Stimulated activated CD4-positive, alpha-beta T cell treated with anti-CD3 and anti-CD28 coated beads, Interleukin-15, amount 100 ng/mL, for 48 hours (primary cell): ENCODE measurements around the gene CPM.

Source experiments
- DNase-seq, 2 donors: peaks; one replicate each; pipeline ENCODE4 v3.0.0-alpha.2; 2020; ENCODE audit warnings: low read depth in 2 of 2

The CPM gene

DNA sequence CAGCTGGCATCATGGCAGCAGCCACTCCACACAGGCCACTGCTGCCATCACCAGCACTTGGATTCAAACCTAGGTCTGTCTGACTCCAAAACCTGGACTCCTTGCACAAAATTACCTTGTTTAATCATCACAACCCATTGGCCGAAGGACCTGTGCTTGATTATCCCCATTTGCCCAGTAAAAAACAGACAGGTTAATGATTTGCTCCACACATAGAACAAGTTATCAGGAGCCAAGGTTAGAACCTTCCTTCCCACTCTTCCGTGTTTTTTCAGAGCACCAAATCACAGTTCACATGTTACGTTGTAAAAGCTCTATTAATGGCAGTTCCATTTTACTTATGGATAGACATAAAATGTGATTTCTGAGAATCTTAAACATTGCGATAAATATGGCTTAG, 23.5 kb upstream of the CPM start:
- no peak for DNase-seq

DNA sequence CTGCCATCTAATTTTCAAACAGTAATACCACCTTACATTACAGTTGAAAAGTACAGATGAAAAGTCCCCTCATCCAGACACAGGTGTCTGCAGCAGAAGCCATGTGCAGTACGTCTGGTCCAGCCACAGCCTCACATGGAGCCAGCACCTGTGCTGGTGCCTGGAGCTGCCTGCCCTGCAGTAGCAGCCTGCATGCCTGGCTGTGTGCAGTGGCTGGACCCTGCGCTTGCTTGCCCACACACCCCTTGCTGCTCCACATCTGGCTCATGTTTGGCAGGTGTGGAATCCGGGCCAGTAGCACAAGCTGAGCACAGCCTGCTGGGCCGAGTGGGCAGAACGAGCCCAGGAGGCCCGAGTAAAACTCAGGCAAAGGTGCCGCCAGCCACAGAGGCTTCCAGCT, 21.8 kb upstream of the CPM start:
- no peak for DNase-seq

DNA sequence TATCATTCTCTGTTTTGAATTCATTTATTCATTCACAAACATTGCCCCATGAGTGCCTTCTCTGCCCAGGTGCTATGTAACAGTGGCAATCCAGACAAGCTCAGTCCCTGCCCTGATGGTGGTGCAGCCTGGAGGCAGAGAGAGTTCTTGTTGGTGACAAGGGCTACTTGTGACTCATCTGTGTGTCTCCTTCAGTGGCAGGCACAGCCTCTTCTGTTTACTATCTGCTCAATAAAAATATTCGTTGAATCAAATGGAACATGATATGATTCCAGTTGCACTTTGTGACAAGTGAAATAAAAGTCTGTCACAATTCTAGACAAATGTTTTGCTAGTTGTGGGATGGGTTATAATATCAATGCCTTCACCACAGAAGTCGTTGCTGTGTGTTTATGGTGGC, 20.6 kb upstream of the CPM start:
- no peak for DNase-seq

DNA sequence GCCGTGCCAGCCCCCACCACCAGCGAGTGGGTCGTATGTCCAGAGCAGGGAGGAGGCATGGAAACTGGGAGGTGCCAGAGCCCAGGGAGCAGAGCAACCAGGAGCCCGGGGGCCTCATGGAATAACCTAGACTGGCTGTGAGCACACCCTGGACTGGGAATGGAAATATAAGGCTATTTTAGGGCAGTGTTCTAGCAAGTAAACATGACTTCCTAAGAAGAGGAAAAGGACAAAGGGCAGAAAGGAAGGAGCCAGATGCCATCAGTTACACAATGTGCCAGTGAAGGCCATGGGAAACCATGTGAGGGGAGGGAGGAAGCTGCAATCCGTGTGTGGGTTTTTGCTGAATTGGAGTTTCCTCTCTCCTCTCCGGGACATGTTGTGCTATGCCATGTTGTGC, 18.7 kb upstream of the CPM start:
- DNase-seq = no peak

DNA sequence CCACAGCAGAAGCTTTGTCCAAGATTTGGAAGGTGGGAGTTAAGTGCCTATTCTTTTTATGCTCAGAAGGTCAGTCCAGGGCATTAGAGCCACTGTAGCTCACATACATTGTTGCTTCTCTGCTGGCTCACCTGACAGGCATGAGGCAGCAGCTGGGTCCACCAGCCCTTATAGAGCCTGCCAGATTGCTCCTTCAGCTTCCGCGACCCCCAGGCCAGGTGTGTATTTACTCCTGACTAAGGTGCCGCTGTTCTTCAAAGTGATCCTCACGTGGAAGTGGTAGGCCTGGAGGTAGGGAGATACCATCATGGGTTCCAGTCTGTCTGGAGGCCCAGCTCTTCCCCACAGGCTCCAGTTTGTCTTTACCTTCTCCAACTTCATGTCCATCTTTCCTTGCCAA, 17.5 kb upstream of the CPM start:
- no peak for DNase-seq

DNA sequence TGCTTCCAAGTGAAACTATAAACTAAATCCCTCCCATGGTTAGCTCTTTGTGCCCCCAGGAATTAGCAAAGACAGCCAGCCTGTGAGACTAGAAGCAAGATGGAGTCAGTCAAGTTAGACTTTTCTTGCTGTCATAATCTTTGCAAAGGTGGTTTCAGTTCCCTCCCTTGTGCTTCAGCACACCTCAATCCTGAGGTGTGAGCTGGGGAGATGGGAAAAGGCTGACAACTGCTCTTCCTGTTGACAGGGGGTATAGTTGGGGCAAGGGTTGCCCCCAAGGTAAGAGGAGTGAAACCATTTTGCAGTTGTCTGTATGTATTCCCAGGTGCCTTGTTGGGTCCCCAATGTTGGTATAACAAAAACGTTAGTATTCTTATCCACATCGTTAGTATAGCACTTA, 12.3 kb upstream of the CPM start:
- no peak for DNase-seq

DNA sequence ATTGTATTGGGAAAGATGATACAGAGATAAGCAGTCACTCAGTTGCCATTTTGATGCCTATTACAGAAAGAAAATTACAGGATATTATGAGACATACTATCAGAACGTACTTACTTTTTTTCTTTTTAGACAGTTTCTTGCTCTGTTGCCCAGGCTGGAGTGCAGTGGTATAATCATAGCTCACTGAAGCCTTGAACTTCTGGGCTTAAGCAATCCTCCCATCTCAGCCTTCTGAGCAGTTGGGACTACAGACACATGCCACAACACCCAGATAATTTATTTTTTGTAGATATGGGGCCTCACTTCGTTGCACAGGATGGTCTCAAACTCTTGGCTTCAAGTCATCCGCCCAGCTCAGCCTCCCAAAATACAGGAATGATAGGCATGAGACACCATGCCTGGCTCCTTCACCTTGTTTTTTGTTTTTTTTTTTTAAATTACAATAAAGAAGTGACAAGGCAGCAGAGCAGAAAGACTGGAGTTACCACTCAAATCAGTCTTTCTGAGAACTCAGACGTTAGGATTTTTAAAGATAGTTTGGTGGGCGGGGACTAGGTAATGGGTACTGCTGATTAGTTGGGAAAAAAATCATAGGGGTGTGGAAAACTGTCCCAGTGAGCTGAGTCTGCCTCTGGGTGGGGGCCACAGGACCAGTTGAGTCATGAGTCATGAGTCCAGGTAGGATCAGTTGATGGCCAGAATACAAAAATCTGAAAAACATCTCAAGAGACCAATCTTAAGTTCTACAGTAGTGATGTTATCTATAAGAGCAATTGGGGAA, 11.5 kb upstream of the CPM start:
- no peak for DNase-seq

DNA sequence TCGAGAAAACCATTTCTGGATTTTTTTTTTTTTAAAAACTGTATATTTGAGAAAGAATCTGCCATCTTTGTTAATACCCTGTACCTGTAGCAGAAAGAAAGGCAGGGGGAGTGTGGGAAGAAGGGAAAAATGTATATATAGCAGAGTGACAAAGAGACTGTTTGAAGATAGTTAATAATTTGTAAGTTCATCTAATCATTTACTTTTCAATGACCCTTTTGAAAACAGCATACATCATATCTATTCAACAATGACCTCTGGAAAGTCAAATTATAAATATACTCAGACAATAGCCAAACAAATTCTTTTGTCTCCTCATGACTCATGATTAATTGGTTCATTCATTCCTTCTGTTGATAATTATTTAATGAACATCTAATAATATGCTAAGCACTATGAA, 10.9 kb upstream of the CPM start:
- no peak for DNase-seq

DNA sequence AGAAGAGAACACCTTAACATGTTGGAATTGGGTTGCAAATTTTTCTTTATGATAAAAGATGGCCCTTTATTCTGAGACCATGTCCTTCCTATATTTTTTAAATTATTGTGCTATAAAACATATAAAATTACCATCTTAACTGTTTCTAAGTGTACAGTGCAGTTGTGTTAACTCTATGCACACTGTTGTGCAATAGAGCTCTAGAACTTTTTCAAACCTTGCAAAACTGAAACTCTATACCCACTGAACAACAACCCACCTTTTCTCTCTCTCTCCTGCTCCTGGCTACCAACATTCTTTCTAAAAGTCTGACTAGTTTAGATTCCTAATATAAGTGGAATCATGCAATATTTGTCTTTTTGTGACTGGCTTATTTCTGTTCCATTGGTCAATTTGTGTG, 7.8 kb upstream of the CPM start:
- no peak for DNase-seq

DNA sequence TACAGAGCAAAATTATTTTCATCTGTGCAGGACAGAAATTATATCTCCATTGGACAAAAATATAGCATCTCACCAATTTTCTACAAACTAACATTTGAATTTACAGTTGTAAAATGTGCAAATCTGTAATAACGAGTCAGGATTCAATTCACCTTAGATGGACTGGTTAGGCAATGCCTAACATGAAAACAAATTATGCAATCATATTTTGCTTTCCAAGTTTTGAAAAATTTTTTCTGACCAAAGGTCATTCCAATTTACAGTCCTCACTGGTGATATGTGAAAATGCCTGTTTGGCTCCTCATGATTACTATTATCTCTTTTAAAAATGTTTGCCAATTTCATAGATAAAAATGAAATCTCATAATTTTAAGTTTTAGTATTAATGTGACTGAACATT, 6.5 kb upstream of the CPM start:
- no peak for DNase-seq

DNA sequence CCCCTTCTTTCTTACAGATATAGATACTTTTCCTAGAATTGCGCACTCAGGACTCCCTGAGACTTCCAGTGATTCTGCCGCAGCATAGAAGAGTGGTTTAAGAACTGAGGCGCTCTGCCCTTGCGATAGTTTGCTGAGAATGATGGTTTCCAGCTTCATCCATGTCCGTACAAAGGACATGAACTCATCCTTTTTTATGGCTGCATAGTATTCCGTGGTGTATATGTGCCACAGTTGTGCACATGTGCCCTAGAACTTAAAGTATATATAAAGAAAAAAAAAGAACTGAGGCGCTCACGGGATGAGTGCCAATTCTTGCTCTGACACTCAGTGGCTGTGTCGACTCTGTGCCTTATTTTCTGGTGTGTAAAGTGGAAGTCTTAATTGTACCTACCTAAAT, 1.4 kb upstream of the CPM start:
- DNase-seq = no peak

DNA sequence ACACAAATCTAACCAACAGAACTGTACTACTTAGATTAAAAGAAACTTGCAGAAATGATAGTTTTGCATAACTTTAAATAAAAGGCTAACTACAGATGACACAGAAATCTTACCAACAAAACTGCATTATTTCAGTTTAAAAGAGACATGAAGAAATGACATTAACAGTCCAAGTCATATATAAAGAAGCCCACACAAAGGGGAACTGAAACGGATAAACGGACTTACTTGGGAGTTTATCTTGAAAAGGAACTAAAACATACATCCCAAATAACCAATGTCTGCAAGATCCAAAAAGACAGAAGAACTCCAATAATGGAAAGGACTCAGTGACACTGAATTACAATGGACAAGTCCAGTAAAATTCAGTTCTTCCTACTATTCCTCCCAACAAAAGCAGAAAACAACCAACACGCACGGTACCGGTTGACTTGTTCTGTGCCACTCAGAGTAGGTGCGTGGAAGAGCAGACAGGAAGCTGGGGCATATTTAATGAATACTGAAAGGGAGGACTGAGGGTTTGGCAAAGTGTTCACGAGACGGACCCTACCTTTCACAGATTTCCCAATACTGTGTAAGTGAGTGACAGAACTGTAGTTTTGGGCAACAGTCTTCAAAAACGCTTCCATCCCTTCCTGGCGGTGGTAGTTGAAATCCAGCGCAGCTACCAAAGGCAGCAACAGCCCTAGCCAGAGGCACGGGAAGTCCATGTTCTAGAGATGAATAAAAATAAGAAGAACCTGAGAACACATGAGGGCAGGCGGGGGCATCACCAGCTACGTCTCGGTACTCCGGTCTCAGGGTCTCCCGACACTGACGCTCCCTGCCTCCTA, 627 bp downstream of the CPM start:
- peak in 1 of 2 donors; percentile 2 for DNase-seq

DNA sequence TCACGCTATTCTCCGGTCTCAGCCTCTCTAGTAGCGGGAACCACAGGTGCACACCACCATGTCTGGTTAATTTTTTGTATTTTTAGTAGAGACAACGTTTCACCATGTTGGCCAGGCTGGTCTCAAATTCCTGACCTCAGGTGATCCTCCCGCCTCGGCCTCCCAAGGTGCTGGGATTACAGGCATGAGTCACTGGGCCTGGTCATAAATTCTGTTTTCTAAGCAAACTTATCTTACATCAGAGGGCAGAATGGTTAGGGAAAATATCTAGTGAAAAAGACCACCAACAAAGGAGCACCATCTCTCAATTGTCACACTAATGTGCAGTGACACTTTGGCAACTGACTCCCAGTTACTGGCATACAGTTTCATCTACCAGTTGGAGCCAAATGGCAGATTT, 2.8 kb downstream of the CPM start:
- DNase-seq = no peak

DNA sequence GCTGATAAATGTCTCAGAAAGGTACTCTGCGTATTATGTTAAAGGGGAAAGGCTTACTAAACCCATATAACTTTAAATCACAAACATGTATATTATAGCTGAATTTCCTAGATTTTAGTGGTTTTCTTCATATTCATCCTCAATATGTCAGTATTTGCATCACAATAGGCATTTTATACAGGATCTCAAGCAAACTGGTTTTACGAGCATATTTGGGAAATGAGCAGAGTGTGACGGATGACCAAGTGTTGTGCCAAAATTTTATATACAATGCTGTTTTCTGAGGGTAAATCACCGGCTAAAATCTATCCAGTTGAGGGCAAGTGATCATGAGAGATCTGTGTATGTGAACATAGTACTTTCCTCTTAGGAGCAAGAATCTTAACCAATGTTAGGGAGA, 8.4 kb downstream of the CPM start:
- no peak for DNase-seq

DNA sequence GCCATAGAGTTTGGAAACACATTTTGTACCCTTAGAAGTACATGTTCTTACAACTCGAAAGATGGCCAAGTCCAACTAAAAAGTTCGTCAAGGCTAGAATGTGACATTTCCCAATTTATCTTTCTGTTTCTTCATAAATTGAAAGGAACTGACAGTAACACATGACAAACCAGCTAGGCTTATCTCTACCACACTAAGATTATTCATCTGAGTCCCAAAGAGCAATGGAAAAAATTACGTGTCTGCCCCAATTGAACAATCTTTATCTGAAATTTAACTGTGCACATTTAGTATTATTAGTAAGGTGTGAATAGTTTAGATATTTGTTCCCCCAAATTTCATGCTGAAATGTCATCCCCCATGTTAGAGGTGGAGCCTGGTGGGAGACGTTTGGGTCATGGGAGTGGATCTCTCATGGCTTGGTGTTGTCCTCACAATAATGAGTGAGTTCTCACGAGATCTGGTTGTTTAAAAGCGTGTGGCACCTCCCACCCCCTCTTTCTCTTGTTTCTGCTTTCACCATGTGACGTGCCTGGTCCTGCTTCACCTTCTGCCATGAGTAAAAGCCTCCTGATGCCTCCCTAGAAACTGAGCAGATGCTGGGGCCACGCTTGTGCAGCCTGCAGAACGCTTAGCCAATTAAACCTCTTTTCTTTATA, 13.3 kb downstream of the CPM start:
- DNase-seq = peak; percentile 35 to 53

DNA sequence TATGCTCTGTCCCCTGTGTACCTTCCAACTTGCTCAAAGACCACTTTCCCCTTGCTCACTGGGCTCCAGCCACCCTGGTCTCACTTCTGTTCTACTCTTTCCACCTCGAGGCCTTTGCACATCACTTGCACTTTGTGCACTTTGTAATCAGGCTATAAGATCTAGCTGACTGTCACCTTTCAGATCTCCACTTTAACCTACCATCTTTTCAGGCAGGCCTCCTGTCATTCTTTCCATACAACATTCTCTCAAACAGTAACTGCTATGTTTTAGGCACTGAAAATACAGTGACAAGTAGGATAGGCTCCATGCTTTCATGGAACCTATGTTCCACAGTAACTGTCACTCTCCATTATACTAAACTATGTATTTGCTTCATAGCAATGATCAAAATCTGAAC, 14.0 kb downstream of the CPM start:
- no peak for DNase-seq

DNA sequence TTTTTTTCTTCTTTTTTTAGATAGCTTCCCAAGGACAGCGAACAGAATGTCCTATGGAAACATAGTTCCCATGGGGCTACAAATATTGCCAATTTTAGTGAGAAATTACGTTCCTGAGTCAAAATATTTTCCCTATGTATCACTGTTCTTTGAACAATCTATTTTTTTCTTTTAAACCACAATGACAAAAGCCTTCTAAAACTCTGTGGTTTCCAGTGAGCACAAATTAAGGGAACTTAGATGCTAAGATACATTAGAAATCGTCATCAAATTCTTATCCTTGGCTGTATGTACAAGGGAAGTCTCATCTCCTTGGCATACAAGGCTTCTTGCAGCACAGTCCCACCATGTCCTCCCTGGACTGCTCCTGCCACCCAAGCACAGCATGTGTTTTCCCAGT, 17.9 kb downstream of the CPM start:
- DNase-seq = no peak

DNA sequence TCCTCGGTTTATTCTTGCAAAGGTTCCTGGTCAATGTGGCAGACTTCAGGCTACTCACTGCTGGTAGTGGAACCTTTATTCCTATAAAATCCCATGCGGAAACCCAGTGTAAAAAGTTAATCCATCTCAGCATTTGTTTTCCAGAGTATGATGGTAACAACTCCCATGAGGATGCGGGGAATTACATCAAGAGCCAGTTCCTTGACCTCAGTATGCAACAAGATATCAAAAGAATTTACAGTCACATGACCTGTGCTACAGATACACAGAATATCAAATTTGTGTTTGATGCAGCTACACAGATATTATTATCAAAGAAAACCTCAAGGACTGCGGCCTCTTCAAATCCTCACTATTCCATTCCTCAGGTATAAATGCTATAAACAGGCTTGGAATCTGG, 19.3 kb downstream of the CPM start:
- DNase-seq = no peak

DNA sequence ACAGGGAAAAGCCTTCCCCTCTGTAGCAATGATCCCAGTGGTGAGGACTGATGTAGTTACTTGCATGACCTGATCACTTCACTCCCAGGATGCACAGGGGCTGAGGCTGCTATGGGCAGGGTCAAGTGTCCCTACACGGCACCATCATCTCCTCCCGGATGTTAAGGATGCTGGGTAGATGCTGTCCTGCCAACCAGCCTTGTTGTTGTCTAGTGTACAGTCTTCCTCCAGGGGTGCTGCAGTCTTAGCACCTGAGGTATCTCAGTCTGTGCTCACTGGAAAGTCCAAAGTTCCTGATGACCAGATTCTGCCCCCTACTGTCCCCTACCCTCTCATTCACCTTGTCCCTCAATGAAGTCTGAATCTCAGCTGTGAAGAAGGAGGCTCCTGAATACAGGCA, 20.1 kb downstream of the CPM start:
- no peak for DNase-seq

DNA sequence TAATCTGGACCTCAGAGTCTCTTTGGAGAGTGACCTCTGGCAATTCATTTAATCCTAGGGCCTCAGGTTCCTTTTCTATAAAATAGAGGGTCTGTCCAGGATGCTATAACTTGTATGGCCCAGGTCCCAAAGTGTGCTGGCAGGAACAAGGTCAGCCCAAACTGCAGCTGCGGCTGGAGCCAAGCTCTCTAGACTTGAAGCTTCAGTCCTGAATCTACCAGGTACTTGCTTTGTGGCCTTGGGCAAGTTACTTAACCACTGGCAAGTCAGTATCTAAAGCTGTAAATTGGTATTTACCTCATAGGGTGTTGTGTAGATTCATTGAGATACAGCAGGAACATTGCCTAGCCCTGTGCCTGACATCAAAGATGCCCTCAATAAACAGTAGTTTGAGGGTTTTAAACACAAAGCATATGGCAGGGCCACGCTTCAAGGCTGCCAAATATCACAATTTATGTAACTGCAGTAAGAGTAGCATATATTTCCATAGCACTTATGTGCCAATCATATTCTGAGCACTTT, 21.7 kb downstream of the CPM start:
- DNase-seq = no peak

DNA sequence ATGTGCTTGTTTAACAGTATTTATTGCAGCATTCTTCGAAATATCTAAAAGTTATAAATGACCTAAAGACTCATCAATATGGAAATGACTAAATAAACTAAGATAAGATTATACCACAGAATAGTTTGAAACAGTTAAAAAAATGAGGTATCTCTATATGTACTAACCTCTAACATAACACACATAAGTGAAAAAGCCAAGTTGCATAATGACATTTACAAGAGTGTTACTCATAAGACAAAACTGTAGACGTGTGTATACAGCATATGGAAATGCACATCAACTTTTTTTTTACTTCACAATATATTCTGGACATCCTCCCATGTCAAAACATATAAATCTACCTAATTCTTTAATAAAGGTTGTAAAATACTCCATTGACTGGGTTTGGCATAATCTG, 22.8 kb downstream of the CPM start:
- DNase-seq = no peak

DNA sequence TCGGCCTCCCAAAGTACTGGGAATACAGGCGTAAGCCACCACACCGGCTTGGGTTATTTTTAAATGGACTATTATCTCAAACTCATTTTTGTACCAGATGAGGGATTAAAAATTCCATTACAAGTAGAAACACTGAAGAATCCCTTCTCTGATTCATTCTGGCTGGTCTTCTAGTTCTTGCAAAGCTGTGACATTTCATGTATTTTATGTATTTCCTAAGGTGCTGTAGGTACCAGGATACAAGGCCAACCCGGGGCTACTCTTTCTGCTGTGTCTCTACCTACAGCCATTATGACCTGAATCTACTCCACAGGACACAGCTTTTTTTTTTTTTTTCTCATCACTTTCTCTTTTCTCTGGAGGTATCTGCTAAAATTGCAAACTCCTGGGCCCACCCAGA, 24.9 kb downstream of the CPM start:
- no peak for DNase-seq

DNA sequence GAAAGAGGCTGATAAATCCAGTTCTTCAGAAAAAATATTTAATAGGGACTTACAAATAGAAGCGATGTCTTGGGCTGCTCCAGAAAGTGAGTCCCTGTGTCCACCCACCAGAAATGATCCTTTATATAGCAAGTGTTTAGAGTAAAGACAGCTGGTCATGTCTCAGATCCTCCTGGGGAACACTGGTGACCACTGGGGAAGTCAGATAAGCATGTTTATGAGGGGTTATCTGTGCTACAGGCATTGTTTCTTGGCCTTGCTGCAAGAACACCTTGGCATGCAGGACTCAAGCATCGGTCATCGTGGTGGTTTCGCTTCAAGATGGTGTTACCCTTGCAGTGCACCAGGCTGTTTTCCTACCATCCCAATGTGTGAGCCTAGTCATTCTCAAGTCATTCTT, 27.2 kb downstream of the CPM start:
- no peak for DNase-seq
